Measurements from ENCODE around the gene SLU7.

The SLU7 gene

DNA sequence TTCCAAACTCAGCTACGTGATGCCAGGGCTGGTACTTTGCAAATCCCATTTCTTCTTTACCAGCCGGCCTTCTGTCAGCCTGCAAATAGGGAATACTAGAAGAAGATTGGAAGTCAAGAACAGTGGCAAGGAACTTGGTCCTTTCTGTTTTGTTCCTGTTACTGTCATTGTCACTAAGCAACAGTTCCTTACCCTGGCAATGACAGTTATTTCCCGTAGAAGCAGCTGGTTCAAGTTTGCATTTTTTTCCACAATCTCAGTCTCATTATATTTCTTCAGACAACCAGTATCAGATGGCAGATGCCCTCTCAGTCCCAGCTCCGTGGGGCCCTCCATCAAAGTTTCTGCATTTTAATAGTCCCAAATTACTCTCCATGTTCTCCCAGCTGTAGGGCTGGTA is 39.4 kb downstream of the SLU7 start:
- no peak overlapping the region for H3K4me3 ChIP-seq (ENCODE audit: low read length)

DNA sequence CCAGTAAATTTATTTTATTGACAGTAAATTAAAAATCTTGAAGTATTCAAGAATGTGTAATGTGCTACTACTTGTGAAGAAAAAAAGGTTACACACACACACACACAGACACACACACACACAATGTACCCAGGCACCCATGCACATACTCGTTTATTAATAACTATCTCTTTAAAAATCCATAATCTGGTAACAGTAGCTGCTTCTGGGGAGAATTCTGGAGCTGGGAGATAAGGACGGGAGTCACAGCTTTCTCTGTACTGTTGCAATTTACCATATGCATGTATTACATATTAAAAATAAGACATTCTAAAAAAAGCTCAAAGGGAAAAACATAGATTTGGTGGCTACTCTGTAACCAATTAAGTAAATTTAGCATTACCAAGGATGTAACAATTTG is 40.6 kb downstream of the SLU7 start:
- DNase-seq (ENCODE audit: low read depth): no peak
- no peak overlapping the region for H3K4me3 ChIP-seq (ENCODE audit: low read length)
- TF ChIP-seq, protein P1, sequence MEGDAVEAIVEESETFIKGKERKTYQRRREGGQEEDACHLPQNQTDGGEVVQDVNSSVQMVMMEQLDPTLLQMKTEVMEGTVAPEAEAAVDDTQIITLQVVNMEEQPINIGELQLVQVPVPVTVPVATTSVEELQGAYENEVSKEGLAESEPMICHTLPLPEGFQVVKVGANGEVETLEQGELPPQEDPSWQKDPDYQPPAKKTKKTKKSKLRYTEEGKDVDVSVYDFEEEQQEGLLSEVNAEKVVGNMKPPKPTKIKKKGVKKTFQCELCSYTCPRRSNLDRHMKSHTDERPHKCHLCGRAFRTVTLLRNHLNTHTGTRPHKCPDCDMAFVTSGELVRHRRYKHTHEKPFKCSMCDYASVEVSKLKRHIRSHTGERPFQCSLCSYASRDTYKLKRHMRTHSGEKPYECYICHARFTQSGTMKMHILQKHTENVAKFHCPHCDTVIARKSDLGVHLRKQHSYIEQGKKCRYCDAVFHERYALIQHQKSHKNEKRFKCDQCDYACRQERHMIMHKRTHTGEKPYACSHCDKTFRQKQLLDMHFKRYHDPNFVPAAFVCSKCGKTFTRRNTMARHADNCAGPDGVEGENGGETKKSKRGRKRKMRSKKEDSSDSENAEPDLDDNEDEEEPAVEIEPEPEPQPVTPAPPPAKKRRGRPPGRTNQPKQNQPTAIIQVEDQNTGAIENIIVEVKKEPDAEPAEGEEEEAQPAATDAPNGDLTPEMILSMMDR (IDR thresholded peaks at IDR 0.05; ENCODE audit: insufficient read depth, low read depth, low read length, missing control alignments): no peak

More for the DNA sequence above, 39.4 kb downstream of the SLU7 start:
- no peak for DNase-seq (ENCODE audit: low read depth)
- TF ChIP-seq, protein P1 (IDR thresholded peaks at IDR 0.05; ENCODE audit: insufficient read depth, low read depth, low read length, missing control alignments): no peak

DNA sequence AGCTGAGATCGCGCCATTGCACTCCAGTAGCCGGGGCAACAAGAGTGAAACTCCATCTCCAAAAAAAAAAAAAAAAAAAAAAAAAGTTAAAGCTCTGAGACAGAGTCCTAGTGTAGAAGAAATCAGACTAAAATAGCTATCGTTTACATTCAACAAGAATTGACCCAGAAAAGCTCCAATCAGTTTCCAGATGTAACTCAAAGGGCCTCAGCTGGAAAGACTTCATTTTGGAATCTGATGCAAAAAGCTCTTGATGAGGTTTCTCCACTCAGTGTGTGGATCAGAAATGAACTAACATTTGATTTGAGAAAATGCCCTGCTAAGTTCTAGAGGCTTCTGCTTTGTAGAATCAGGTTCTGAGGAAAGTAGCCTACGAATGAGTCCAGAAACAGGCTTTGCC is 41.2 kb downstream of the SLU7 start:
- H3K4me3 ChIP-seq (ENCODE audit: low read length): no peak overlapping the region
- DNase-seq (ENCODE audit: low read depth): no peak
- TF ChIP-seq, protein P1 (IDR thresholded peaks at IDR 0.05; ENCODE audit: insufficient read depth, low read depth, low read length, missing control alignments): no peak

DNA sequence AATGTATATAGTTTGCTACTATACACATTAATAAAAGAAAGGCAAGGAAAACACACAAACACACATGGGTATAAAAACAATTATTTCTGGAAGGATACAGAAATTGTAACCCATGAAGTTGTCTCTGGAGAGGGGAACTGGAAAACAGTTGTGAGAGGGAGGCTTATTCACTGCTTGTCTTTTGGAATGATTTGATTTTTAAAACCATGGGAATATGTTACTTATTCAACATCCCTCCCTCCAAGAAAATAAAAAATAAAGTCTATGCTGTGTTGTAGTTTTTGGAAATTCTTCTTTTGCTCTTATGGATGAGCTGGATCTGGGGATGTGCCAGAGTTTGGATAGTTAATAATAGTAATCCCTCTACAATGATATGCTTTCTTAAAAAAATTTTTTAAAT is 42.5 kb downstream of the SLU7 start:
- DNase-seq (ENCODE audit: low read depth): no peak
- H3K4me3 ChIP-seq (ENCODE audit: low read length): no peak overlapping the region
- TF ChIP-seq, protein P1 (IDR thresholded peaks at IDR 0.05; ENCODE audit: insufficient read depth, low read depth, low read length, missing control alignments): no peak

DNA sequence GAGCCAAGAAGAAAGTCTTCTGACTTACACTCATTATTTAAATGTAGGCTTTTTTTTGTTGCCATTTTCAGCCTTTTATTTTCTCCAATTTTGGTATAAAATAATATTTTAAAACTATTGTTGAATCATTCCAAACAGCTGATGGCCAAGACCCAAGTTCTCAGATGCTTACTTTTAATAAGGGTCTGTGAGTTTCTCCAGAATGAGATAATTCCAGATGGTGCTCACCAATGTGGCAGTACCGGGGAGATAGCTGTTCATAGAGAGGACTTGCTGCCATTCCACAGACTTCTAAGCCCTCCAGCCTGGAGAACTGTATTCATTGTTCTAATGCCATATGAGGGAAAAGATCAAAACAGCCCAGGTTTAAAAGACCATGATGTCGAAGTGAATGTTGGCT is 43.2 kb downstream of the SLU7 start:
- TF ChIP-seq, protein P1 (IDR thresholded peaks at IDR 0.05; ENCODE audit: insufficient read depth, low read depth, low read length, missing control alignments): no peak
- no peak overlapping the region for H3K4me3 ChIP-seq (ENCODE audit: low read length)
- DNase-seq (ENCODE audit: low read depth): no peak

DNA sequence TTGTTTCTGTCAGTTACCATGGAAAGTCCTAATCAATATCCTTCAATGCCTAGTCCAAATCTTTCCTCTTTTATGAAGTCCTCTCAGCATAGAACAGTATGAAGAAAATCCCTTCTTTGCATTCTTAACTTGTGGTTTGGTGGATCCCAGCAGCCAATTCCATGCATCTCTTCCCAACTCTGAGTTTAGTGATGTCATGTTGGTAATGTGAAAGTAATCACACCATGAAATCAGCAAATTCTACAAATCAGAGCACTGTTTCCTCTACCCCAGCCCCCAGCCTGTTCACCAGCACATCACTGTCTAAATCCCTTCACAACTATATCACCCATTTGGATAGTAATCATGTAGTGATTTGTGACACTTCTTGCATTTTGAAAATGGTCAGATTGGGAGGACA is 43.7 kb downstream of the SLU7 start:
- no peak for DNase-seq (ENCODE audit: low read depth)
- TF ChIP-seq, protein P1 (IDR thresholded peaks at IDR 0.05; ENCODE audit: insufficient read depth, low read depth, low read length, missing control alignments): no peak
- no peak overlapping the region for H3K4me3 ChIP-seq (ENCODE audit: low read length)

DNA sequence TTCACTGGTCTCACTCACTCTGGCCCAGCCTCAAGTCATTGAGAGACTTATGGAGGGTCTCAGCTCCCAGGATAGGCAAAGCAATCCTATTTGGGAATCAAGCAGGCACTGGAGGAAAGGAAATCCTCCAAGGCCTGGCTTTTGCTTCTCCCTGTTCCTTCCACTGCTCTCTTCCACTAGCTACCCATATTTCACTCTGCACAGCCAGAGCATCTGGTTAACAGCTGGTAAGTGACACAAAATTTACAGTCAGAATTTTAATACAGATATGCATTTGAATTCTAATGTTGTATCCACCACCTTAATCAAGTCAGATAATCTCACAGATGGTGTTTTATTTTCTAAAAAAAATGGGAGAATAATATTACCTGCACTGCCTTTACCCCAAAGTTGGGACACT is 47.6 kb downstream of the SLU7 start:
- no peak overlapping the region for H3K4me3 ChIP-seq (ENCODE audit: low read length)
- DNase-seq (ENCODE audit: low read depth): no peak
- TF ChIP-seq, protein P1 (IDR thresholded peaks at IDR 0.05; ENCODE audit: insufficient read depth, low read depth, low read length, missing control alignments): no peak

Data from epithelial cell of esophagus (primary cell).